HG03064 (cell line): ENCODE data around the gene NRP1.
"Not testable (repeated sequence)": the region's sequence is repeated elsewhere in the genome, so short reads cannot be mapped to it uniquely, and the experiment has no call there.

Source experiments
- ATAC-seq: cut with Tn5 transposase; IDR thresholded peaks from one replicate; pipeline ENCODE4 v1.9.1; 2021; ENCODE audit warnings: low read depth; ENCODE audit not compliant: unreplicated experiment

The NRP1 gene

DNA sequence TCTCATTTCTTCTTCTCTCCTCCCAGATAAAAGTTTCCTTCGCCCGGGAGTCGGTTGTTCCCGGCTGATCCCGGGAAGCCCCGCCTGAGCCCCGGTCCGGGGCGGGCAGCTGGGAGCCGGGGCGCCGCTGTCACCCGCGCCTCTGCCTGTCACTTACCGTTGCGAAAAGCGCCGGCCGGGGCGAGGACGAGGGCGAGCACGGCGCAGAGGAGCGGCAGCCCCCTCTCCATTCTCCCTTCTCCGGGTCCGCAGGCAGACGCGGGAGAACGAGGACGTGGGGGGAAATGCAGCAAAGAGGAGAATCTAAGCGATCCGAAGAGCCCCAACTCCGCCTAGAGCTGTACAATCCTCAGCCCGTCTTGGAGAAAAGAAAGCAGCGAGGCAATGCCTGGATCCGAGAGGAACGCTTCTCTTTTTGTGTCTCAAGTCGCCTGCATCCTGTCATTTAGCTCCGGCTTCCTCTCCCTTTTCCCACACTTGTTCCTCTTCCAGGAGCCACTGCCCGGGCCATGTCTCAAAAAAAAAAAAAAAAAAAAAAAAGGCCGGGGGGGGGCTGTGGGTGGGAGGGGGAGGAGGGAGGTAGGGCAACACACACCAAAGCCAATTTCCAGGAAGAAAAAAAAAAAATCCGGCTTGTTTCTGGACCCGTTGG lies at the start of gene NRP1:
NRP1 (minus strand) TSS at position 515 of the 652 bp plus-strand sequence; CDS start at position 230, 285 bp downstream.
- no peak for ATAC-seq

GRCh38 chr10:33384201-33384600 lies 49.7 kb upstream of the NRP1 start:
- ATAC-seq: not testable (repeated sequence)

DNA sequence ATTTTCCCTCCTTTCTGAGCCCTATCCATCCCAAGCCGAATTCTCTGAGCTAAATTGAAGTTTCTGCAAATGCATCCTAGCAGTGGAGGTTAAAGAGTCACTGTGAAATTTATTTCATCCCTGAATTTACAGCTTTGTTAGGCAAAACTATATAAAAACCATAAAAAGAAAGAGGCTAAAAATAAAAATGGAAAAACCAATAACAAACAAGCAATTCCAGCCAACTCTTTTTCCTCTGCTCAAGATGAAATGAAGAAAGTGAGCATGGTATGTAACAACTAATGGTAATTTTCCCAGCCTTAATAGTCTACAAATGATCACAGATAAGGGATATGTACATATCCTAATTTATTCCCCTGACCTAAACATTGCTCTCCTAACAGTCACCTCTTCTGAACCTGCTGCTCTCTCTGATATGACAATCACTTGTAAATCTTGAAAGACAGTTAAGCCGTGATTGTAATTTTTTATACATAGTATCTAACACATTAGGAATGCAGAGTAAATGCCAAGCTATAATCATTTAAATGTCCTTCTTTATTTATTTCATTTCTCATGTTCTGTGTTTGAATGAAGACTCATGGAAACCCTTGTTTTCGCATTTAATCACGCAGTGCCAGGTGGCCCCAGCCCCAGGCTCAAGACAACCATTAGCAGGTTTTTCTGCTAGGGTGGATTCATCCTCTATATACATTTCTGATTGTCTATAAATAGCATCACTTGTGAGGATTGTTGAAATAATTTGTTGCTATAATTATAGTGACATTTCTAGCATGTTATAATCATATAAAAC lies 48.6 kb upstream of the NRP1 start:
- no peak for ATAC-seq

GRCh38 chr10:33382216-33382600 lies 47.7 kb upstream of the NRP1 start:
- no peak for ATAC-seq

- ATAC-seq: no peak
Measured at GRCh38 chr10:33381451-33382215, 47.2 kb upstream of the NRP1 start.

GRCh38 chr10:33377658-33378025 lies 43.2 kb upstream of the NRP1 start:
- no peak for ATAC-seq

GRCh38 chr10:33376976-33377657 lies 42.6 kb upstream of the NRP1 start:
- no peak for ATAC-seq

DNA sequence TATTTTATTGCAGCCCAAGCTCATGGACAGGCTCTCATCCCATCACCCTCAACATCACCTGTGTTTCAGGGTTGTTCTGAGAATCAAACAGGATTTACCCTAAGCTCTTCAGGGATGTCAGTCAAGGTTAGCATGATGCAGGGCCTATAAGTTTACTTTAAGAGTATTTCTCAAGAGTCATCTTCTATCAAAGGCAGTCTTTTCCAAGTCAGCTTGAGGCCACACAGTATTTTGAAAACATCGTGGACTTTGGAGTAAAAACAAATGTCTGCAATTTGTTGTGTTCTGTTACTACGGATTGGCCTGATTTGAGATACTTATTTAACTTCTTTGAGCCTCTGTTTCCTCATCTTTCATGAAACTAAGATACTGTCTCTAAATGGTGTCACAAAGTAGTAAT lies 42.0 kb upstream of the NRP1 start:
- ATAC-seq: no peak

DNA sequence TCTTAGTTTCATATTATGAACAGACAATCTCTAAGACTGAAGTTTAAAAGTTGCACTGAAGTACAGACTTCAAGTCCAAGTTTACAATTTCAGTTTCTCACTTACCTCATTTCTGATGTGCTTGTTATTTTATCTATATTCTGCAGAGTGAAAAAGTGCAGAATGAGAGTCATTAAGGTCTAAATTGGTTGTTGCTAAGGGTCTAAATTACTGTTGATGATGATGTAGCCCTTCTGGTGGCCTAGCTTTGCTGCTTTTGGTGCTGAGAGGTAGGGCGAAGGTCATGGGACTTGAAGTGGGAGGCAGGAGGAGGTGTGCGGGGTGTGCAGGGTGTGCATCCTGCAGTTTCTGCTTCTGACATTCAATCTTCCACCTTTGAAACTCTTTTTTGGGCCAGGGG lies 38.8 kb upstream of the NRP1 start:
- no peak for ATAC-seq

- ATAC-seq: no peak
Measured at GRCh38 chr10:33371234-33371633, 36.8 kb upstream of the NRP1 start.

DNA sequence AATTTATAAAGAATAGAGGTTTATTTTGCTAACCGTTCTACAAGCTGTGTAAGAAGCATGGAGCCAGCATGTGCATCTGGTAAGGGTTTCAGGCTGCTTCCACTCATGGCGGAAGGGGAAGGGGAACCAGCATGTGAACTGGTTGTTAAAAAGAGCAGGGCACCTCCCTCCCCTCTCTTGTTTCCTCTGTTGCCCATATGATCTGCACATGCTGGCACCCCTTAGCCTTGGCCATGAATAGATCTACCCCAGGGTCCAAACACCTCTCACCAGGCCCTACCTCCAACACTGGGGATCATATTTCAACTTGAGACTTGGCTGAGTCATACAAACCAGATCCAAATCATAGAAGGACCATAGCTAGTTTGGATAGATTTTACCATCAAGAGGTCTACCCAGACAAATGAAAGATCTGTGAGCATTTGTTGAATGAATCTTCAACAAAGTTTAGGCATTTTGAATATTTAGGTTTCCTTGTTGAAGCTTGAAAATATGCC lies 36.0 kb upstream of the NRP1 start:
- ATAC-seq: no peak

DNA sequence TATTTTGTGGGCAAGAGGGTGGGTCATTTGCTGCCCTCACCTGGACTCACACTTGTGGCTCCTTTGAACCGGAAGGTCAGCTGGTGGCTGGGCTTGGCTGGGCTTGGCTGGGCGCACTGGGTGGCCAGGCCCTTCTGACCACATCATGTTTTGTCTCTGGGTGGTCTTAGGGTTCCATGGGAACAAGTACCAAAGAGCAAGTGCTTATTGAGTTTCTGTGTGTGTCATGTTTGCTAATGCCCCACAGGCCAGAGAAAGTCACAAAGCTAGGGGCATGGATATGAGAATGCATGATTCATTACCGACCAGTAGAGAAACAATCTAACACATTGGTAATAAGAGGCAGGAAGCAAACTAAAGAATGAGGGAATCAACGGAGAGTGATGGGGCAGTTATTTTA lies 33.6 kb upstream of the NRP1 start:
- ATAC-seq: no peak

DNA sequence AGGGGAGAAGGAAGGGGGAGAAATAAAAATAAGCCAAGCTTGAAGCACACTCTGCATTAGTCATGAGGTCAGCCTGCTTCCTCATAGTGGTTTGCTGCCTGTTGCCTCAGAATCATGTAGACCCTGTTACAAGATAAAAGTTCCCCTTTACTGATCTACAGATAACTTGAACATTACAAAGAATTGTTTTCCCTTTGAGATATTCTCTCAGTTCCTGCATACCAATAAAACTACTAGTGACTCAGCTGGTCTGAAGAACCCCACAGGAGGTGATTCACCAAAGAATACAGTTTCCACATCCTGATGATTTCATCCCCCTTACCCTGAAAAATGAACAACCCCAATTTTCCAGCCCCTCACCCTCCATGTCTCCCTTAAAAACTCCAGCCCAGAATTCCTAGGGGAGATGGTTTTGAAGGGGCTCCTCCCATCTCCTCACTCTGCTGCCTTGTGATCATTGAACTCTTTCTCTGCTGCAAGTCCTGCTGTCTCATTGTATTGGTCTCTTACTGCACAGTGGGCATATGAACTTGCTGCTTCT lies 31.5 kb upstream of the NRP1 start:
- ATAC-seq: no peak

DNA sequence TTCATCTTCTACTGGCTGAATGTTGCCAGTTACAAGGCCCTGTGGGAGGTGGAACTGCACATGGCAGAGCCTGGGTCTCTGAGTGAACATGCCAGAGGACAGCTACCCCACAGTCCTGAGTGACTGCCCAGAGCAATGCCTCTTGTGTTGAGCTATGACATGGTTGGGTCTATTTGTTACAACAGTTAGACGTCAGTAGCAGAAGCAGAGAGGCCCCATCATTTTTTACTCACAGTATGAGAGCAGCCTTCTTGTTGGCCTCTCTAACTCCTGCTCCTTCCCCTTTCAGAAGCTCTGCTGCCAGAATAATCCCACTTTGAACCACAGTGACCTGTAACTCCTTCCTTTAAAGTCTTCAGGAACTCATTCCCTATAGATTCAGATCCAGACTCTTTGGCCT lies 30.8 kb upstream of the NRP1 start:
- ATAC-seq: no peak

DNA sequence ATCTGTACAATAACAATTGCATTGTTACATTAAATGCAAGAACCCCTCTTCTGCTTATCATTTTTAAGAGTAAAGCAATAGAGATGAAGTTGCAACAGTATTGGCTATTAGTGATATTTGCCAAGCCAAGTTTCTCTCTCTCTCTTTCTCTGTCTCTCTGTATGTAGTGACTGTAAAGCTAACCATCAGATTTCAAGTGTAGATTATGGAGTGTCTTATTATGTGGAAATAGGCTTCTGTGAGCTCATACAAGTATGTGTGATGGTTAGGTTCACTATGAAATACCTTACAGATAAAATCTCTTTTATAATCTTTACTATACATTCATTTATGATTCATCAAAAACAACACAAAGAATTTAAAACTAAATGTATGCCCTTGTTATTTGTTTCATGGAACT lies 28.6 kb upstream of the NRP1 start:
- no peak for ATAC-seq

GRCh38 chr10:33358016-33358415 lies 23.5 kb upstream of the NRP1 start:
- no peak for ATAC-seq

DNA sequence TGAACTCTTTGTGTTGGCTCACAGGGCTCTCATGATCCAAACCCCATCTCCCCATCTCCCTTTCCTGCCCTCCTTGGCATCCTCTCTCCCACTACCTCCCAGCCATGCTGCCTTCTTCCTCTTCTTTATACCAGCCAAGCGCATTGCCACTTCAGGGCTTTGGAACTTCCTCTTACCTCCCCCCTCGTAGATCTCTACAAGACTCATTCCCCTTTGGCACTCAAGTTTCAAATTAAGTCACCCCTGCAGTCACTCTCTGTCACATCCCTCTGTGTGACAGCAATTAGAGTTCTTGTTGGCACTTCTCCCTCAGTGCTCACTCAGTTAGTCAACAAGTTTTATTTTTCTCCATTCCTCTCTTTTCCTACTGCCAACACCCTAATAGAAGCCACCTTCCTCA lies 20.8 kb upstream of the NRP1 start:
- no peak for ATAC-seq

GRCh38 chr10:33353853-33354252 lies 19.4 kb upstream of the NRP1 start:
- no peak for ATAC-seq

DNA sequence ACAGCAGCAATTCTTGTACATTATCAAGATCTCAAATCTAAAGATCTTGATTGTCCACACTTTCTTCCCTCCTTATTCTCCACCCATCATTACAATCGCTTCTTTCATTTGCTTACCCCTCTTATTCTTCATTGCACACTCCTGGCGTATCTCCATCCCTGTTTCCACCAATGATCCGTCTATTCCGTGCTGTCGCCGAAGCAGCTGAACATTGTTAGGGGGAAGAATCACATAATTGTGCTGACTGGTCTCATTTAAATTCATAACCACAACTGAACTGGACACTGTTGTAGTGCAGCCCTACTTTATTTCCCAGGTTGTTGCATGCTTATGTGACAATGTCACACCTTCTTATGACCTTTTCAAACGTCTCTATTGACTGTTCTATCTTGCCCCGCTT lies 18.9 kb upstream of the NRP1 start:
- ATAC-seq: no peak

DNA sequence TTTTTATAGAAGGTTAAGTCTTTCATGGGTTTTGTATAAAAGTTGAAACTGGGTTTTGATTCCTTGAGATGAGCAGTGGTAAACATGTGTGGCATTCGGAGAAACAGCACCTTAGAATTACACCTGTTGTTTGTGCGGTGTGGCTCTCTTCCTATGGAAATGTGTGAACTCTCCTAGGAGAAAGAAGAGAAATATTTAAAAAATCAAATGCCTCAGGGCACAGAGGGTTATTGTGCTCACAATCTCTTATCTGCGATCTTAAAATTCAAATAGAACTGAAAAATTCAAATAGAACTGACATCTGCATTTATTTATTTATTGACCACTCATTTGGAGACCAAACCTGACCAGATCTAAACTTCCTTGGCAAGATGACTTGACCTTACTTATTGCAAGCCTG lies 18.1 kb upstream of the NRP1 start:
- ATAC-seq: no peak

DNA sequence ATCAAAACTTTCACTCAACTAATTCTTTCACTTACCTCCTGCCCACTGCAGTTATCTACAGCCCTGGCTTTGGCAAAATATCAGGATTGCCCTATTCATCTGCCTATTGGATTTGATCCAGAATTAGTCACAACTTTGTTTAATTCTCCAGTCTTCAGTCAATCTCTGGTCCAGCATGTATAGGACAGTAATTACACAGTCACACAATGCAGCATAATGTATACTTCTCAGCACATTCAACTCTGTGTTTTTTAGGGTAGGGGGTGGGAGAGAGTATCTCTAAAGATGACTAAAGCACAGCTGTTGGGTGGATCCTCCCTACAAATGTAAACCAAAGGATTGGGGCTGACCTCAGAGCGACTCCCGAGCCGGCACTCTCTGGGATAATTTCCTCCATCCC lies 17.7 kb upstream of the NRP1 start:
- no peak for ATAC-seq
